NCI-H2107 (cell line): ENCODE data around the gene CACNA1C.

ENCODE experiments used
- DNase-seq: peaks from one replicate; lab custom pipeline; 2025; lab: John Stamatoyannopoulos, UW

CACNA1C gene

GRCh38 chr12:2282318-2282717, 229.5 kb downstream of the CACNA1C start:
- no peak for DNase-seq

GRCh38 chr12:2283480-2283879, 230.7 kb downstream of the CACNA1C start:
- DNase-seq, result no peak

- DNase-seq, result no peak
Measured at GRCh38 chr12:2283916-2284315, 231.1 kb downstream of the CACNA1C start.

- DNase-seq, result no peak
Measured at GRCh38 chr12:2284321-2284813, 231.6 kb downstream of the CACNA1C start.

GRCh38 chr12:2284857-2285256, 232.1 kb downstream of the CACNA1C start:
- DNase-seq, result peak; percentile 62

GRCh38 chr12:2285462-2285861, 232.7 kb downstream of the CACNA1C start:
- DNase-seq, result no peak

GRCh38 chr12:2286047-2286446, 233.3 kb downstream of the CACNA1C start:
- DNase-seq, result no peak

GRCh38 chr12:2286461-2287131, 233.8 kb downstream of the CACNA1C start:
- no peak for DNase-seq

- DNase-seq, result no peak
Measured at GRCh38 chr12:2287151-2287550, 234.4 kb downstream of the CACNA1C start.

- DNase-seq, result no peak
Measured at GRCh38 chr12:2287589-2287988, 234.8 kb downstream of the CACNA1C start.

- DNase-seq, result no peak
Measured at GRCh38 chr12:2288001-2288400, 235.2 kb downstream of the CACNA1C start.

GRCh38 chr12:2288471-2288870, 235.7 kb downstream of the CACNA1C start:
- no peak for DNase-seq

GRCh38 chr12:2288875-2289274, 236.1 kb downstream of the CACNA1C start:
- no peak for DNase-seq

GRCh38 chr12:2289525-2289924, 236.7 kb downstream of the CACNA1C start:
- DNase-seq, result no peak

- no peak for DNase-seq
Measured at GRCh38 chr12:2290091-2290490, 237.3 kb downstream of the CACNA1C start.

GRCh38 chr12:2290516-2291065, 237.8 kb downstream of the CACNA1C start:
- no peak for DNase-seq

GRCh38 chr12:2291182-2291832, 238.5 kb downstream of the CACNA1C start:
- no peak for DNase-seq

GRCh38 chr12:2291947-2292346, 239.2 kb downstream of the CACNA1C start:
- DNase-seq, result no peak

- no peak for DNase-seq
Measured at GRCh38 chr12:2292560-2292959, 239.8 kb downstream of the CACNA1C start.

- no peak for DNase-seq
Measured at GRCh38 chr12:2294651-2295475, 242.1 kb downstream of the CACNA1C start.

- no peak for DNase-seq
Measured at GRCh38 chr12:2295941-2296461, 243.2 kb downstream of the CACNA1C start.

- no peak for DNase-seq
Measured at GRCh38 chr12:2297004-2297403, 244.2 kb downstream of the CACNA1C start.
